ENCODE results near the gene BAD.

The BAD gene

GRCh38 chr11:64244107-64244506, 40.4 kb downstream of the BAD start:
- DNase-seq (ENCODE audit: low read depth) = no peak

- DNase-seq (ENCODE audit: low read depth) = no peak
Measured at GRCh38 chr11:64243236-64243854, 41.1 kb downstream of the BAD start.

DNA sequence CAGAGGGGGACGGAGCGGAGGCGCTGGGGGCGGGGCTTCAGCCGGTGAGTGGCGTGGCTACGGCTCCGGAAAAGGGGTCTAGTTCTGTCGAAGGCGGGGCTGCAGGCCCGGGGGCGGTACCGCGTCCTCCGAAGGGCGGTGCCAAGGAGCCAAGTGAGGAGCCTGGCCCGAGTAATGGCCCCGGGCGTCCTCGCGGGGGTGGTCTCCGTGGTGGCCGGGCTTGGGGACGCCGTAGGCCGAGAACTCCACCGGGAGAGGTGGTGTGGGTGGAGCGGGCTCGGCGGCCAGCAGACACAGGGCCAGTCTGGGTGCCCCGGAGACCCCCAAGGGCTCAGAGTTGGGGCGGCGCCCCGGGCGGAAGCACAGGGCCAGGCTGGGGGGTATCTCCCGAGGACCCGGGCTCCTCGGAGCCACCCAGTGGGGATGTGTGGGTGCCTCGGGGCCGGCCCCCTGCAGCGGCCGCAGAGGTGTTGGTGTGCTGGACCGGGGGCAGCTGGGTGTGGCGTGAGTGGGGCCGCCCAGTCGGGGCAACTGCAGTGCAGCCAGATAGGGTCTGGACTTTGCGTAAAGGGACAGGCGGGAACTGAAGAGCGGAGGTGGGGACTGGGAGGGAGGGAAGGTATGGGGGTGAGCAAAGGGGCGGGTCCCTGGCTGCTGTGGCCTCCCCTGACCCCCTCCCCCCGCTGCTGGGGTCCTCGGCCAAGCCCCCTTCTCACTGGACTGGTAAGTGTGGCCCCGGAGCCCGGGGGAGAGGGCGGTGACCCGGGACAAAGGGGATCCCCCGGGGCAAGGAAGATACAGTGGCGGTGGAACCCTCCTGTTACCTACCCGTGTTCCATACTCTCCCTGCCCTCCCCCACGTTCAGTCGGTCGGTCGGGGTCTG, 42.7 kb downstream of the BAD start:
- DNase-seq (ENCODE audit: low read depth) = no peak

DNA sequence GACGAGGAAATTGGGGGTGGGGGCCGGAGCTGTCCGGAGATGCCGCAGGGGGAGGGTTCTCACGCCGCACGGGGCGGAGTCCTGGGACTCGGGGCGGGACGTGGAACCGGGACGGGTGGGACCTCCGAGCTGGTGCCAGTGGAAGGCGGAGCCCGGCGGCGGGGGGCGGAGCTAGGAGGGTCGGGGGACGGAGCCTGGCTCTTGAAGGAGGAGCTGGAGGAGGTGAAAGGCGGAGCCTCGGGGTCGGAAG, 43.3 kb downstream of the BAD start:
- DNase-seq (ENCODE audit: low read depth) = peak; percentile 100

GRCh38 chr11:64240435-64241240, 43.8 kb downstream of the BAD start, which contains the start of gene FKBP2:
Gene FKBP2, plus strand, starts transcription at chr11:64241095. Its CDS starts 1,293 bp downstream, at chr11:64242388.
- peak; percentile 97 for DNase-seq (ENCODE audit: low read depth)

GRCh38 chr11:64239662-64240434, 44.6 kb downstream of the BAD start:
- DNase-seq (ENCODE audit: low read depth) = no peak

DNA sequence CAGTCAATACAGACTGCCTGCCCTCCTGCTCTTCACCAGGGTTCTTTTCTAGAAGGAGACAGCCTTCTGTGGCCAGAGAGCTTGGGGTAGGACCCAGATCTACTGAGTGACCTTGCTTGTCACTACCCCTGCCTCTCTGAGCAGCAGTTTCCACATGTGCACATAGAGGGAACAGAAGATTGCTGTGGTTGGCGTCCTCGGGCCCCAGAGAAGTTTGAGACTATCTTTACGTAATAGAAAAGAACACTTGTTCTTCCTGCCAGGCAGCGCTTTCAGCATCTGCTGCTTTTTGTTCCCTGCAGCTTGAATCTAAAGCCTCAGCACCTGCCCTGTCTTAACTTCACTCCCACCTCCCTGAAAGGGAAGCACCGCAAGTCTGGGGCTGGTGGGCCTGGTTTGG, 45.5 kb downstream of the BAD start:
- no peak for DNase-seq (ENCODE audit: low read depth)

- no peak for DNase-seq (ENCODE audit: low read depth)
Measured at GRCh38 chr11:64238076-64238475, 46.4 kb downstream of the BAD start.

- no peak for DNase-seq (ENCODE audit: low read depth)
Measured at GRCh38 chr11:64237484-64237951, 46.9 kb downstream of the BAD start.

GRCh38 chr11:64235437-64236161, 48.9 kb downstream of the BAD start:
- no peak for DNase-seq (ENCODE audit: low read depth)

- peak; percentile 43 for DNase-seq (ENCODE audit: low read depth)
Measured at GRCh38 chr11:64234647-64235379, 49.7 kb downstream of the BAD start.

DNA sequence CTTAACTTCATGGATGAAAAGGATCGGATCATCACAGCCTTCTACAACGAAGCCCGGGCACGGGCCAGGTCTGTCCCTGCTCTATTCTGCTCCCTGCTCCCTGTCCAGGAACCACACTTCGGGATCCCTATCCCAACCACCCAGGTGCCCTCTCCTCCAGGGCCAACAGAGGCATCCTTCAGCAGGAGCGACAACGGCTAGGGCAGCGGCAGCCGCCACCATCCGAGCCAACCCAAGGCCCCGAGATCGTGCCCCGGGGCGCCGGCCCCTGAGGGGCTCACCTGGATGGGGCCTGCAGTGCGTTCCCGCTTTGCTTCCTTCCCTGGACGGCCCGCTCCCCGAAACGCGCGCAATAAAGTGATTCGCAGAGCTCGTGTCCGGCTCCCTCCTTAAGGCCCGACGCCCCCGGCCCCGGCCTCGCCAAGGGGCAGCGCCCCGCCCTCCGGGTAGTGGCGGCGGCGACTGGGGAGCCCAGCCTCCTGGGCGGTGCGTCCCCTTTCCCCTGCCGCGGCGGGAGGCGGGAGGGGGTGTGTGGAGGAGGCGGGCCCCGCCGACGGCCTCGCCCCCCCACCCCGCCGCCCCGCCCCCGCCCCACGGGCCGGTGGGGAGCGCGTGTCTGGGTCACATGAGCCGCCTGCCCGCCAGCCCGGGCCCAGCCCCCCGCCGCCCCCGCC, 50.4 kb downstream of the BAD start, which contains the start of gene VEGFB:
Gene VEGFB (plus strand): TSS at position 672 of the 674 bp plus-strand sequence. CDS start 250 bp downstream, outside the sequence.
- DNase-seq (ENCODE audit: low read depth) = peak; percentile 71

DNA sequence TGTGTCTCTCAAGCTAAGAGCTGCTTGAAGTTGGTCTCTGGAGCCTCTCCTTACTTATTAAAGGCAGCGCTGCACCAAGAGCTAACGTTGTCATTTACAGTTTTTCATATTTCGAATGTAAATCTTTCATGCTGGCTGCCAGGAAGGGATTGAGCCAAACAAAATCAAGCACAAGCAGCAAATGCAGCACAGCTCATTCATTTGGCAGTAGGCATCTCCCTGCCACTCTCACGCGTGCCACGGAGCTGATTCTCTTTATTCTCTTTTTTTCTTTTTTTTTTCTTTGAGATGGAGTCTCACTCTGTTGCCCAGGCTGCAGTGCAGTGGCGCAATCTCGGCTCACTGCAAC, 51.5 kb downstream of the BAD start:
- no peak for DNase-seq (ENCODE audit: low read depth)

DNA sequence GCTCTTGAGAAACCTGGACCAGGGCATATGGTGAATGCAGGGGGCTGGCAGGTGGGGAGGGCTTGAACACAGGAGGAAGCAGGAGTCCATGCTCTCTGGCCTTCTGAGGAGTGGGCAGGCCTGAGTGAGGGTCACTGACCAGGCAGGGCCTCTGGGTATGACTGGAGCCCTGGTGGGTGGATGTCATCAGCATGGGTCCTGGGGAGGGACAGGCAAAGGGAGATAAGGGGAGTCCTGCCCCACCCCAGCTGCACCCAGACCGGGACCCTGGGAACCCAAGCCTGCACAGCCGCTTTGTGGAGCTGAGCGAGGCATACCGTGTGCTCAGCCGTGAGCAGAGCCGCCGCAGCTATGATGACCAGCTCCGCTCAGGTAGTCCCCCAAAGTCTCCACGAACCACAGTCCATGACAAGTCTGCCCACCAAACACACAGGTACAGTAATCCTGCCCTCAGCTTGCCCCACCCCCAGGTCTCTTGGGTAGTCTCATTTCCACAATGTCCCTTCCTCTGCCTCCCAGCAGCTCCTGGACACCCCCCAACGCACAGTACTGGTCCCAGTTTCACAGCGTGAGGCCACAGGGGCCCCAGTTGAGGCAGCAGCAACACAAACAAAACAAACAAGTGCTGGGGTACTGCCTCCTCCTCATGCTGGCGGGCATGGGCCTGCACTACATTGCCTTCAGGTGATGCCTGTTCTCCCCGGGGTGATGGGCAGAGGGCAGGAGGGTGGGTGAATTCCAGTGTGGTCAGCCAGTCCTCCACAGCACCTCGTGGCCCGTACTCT, 52.1 kb downstream of the BAD start:
- no peak for DNase-seq (ENCODE audit: low read depth)

DNA sequence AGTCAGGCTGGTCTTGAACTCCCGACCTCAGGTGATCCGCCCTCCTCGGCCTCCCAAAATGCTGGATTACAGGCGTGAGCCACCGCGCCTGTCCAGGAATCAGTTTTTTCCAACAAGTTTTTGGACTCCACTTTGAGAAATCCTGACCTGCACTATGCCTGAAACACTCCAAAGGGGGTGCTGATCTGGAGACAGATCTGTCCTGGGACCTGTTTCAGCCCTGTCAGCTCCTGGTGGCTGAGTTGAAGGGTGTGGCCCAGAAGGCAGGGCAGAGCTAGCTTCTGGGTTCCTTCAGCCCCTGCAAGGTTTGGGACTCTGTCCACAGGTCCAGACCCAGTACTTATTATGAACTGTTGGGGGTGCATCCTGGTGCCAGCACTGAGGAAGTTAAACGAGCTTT, 52.9 kb downstream of the BAD start:
- no peak for DNase-seq (ENCODE audit: low read depth)

- DNase-seq (ENCODE audit: low read depth) = no peak
Measured at GRCh38 chr11:64230985-64231365, 53.5 kb downstream of the BAD start.

GRCh38 chr11:64230171-64230984, 54.1 kb downstream of the BAD start, which contains the start of gene DNAJC4:
Gene DNAJC4, plus strand, starts transcription at chr11:64230548. Its CDS starts 307 bp downstream, at chr11:64230855.
- DNase-seq (ENCODE audit: low read depth) = peak; percentile 75

DNA sequence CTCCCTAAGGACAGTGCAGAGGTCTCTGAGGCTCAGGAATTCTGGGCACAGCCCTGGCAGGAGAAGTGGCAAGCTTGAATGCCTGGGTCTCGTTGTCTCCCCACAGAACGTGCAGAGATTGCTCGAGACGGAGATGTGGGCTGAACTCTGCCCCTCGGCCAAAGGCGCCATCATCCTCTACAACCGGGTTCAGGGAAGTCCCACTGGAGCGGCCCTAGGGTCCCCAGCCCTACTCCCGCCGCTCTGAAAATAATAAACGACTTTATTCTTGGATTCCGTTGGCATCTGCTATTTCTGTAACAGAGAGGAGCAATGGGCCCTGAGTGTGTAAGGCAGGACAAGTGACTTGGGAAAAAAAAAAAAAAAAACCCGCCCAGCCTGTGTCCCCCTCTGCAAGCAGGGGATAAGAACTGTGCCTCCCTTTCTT, 54.7 kb downstream of the BAD start:
- DNase-seq (ENCODE audit: low read depth) = no peak

Measured in stimulated activated CD8-positive, alpha-beta memory T cell treated with anti-CD3 and anti-CD28 coated beads, Interleukin-12 subunit alpha, Interleukin-12 subunit beta, amount 100 ng/mL, for 4 hours (primary cell).